Measurements from ENCODE around the gene MACROD1. TPM values are rescaled to one million over a fixed set of nuclear protein-coding genes. Genes with fewer than 3 reads are reported as not detected.

Gene MACROD1
- polyA plus RNA-seq, 1 experiment, result 8.1 TPM

- Histone ChIP-seq H3K9me3 (ENCODE audit: control insufficient read depth, insufficient read depth, low read length) (no peaks in the 10 kb centered on the region), H3K27ac (ENCODE audit: low read depth, low read length) (no peak overlapping the region), H3K27me3 (ENCODE audit: control insufficient read depth, insufficient read depth, low read length) (no peaks in the 10 kb centered on the region), H3K4me3 (ENCODE audit: low read depth, low read length) (no peak overlapping the region)
- no peak for DNase-seq (ENCODE audit: low read depth, low spot score)
- POLR2A ChIA-PET, result no interaction called here
- no peak for TF ChIP-seq CTCF (IDR thresholded peaks at IDR 0.05; ENCODE audit: low read depth, low read length)
- CTCF ChIA-PET, result interaction anchor here (1.4 kb wide), 1 partner anchor 152 kb away, joined by 3 read pairs; no protein-coding TSS in a partner anchor
These were observed 168.7 kb downstream of the MACROD1 start for GRCh38 chr11:63997104-63997700.

DNA sequence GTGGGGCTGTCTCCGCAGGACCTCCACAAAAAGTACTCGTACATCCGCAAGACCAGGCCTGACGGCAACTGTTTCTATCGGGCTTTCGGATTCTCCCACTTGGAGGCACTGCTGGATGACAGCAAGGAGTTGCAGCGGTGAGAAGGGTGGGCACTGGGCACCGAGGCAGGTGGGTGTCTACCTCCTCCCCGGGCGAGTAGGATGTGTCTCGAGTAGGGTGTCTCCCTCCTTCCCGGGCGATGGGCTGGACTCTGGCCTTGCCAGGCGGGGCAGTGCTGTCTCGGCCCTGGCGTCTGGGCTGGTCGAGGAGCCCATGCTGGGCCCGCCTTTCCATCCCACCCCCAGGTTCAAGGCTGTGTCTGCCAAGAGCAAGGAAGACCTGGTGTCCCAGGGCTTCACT, 169.4 kb downstream of the MACROD1 start:
- CTCF ChIA-PET, result interaction anchor here (0.6 kb wide), 1 partner anchor 394 kb away, joined by 3 read pairs; no protein-coding TSS in a partner anchor

DNA sequence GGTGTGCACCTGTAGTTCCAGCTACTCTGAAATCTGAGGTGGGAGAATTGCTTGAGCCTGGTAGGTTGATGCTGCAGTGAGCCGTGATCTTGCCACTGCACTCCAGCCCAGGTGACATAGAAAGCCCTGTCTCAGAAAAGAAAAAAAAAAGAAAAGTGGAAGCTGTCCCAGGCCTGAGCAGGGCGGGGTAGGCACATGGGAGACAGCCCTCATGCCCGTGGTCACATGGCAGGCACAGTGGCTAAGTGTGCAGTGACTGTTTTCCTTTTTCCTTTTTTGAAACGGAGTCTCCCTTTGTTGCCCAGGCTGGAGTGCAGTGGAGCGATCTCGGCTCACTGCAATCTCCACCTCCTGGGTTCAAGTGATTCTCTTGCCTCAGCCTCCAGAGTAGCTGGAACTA, 171.9 kb downstream of the MACROD1 start:
- POLR2A ChIA-PET, result no interaction called here
- CTCF ChIA-PET, result no interaction called here
- H3K27me3 ChIP-seq (ENCODE audit: control insufficient read depth, insufficient read depth, low read length), result no peaks in the 10 kb centered on the region
- no peak overlapping the region for H3K4me3 ChIP-seq (ENCODE audit: low read depth, low read length)
- no peak for TF ChIP-seq CTCF (IDR thresholded peaks at IDR 0.05; ENCODE audit: low read depth, low read length)
- no peaks in the 10 kb centered on the region for H3K9me3 ChIP-seq (ENCODE audit: control insufficient read depth, insufficient read depth, low read length)
- H3K27ac ChIP-seq (ENCODE audit: low read depth, low read length), result no peak overlapping the region
- no peak for DNase-seq (ENCODE audit: low read depth, low spot score)

More for the DNA sequence above, 169.4 kb downstream of the MACROD1 start:
- Histone ChIP-seq H3K27ac (ENCODE audit: low read depth, low read length) (no peak overlapping the region), H3K9me3 (ENCODE audit: control insufficient read depth, insufficient read depth, low read length) (no peaks in the 10 kb centered on the region), H3K4me3 (ENCODE audit: low read depth, low read length) (no peak overlapping the region), H3K27me3 (ENCODE audit: control insufficient read depth, insufficient read depth, low read length) (no peaks in the 10 kb centered on the region)
- POLR2A ChIA-PET, result no interaction called here
- TF ChIP-seq CTCF (IDR thresholded peaks at IDR 0.05; ENCODE audit: low read depth, low read length), result no peak
- no peak for DNase-seq (ENCODE audit: low read depth, low spot score)

DNA sequence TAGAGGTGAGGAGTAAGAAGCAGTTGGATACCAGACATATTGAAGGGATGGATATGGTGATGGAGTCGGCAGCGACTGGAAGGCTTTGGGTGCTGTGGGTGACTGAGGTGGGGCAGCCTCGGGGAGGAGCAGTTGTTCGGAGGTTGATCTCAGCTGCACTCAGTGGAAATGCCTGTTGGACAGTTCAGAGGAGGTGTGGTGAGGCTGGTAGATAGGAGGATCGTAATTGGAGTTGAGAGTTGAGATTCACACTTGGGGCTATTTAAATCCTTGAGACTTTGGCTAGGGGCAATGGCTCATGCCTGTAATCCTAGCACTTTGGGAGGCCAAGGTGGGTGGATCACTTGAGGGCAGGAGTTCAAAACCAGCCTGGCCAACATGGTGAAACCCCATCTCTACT, 172.8 kb downstream of the MACROD1 start:
- ChIA-PET CTCF (no interaction called here), POLR2A (interaction anchor here (0.7 kb wide), 1 partner anchor 376 kb away, joined by 6 read pairs; no protein-coding TSS in a partner anchor)
- H3K27me3 ChIP-seq (ENCODE audit: control insufficient read depth, insufficient read depth, low read length), result no peaks in the 10 kb centered on the region
- H3K9me3 ChIP-seq (ENCODE audit: control insufficient read depth, insufficient read depth, low read length), result no peaks in the 10 kb centered on the region
- no peak for TF ChIP-seq CTCF (IDR thresholded peaks at IDR 0.05; ENCODE audit: low read depth, low read length)
- no peak overlapping the region for H3K27ac ChIP-seq (ENCODE audit: low read depth, low read length)
- H3K4me3 ChIP-seq (ENCODE audit: low read depth, low read length), result no peak overlapping the region
- DNase-seq (ENCODE audit: low read depth, low spot score), result no peak

DNA sequence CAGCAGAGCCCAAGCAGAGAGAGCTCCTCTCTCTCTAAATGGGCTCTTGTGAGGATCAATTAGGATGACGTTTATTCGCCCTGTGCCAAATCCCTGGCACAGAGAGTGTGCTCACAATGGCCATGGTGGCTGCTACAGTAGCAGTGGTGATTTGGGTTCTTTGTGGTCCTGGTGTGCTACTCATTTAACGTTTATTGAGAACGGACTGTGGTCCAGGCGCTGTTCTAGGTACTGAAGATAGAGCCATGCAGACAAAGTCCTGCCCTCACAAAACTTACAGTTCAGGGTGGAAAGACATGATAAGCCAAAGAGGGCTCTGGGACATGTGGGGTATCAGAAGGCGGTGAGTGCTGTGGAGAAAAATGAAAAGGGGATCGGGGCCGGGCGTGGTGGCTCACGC, 174.4 kb downstream of the MACROD1 start:
- ChIA-PET POLR2A (no interaction called here), CTCF (interaction anchor here (1.6 to 2.0 kb wide), 2 partner anchors 9 to 158 kb away, joined by 8 to 16 read pairs; no protein-coding TSS in a partner anchor)
- no peak for DNase-seq (ENCODE audit: low read depth, low spot score)
- H3K27me3 ChIP-seq (ENCODE audit: control insufficient read depth, insufficient read depth, low read length), result no peaks in the 10 kb centered on the region
- no peak for TF ChIP-seq CTCF (IDR thresholded peaks at IDR 0.05; ENCODE audit: low read depth, low read length)
- no peak overlapping the region for H3K27ac ChIP-seq (ENCODE audit: low read depth, low read length)
- no peak overlapping the region for H3K4me3 ChIP-seq (ENCODE audit: low read depth, low read length)
- no peaks in the 10 kb centered on the region; the same call in 1 of the 2 replicates for H3K9me3 ChIP-seq (ENCODE audit: control insufficient read depth, insufficient read depth, low read length)

Measured in AG04450 (cell line).